H9 (cell line): Measurements from ENCODE around the gene MACROD1. TPM values are rescaled to one million over a fixed set of nuclear protein-coding genes. Genes with fewer than 3 reads are reported as not detected.

ENCODE experiments used
- DNase-seq: peaks from one replicate; pipeline ENCODE4 v3.0.0-alpha.2; 2017
- H2AFZ ChIP-seq: one replicate; pipeline ENCODE4 v1.6.1; 2013; ENCODE audit warnings: mild to moderate bottlenecking, low read length, control low read depth, moderate library complexity
- H2AK5ac ChIP-seq: 2 replicates; pipeline ENCODE4 v1.6.1; 2013; ENCODE audit warnings: low read length, control low read depth, mixed read lengths; ENCODE audit not compliant: insufficient read length
- H2BK120ac ChIP-seq: one replicate; pipeline ENCODE4 v1.6.1; 2013; ENCODE audit warnings: low read depth, mild to moderate bottlenecking, low read length, control low read depth, inconsistent platforms; ENCODE audit not compliant: poor library complexity, severe bottlenecking
- H2BK12ac ChIP-seq: 2 replicates; pipeline ENCODE4 v1.6.1; 2013; ENCODE audit warnings: low read length, control low read depth, mixed read lengths, low read depth; ENCODE audit not compliant: insufficient read length
- H2BK15ac ChIP-seq: 2 replicates; pipeline ENCODE4 v1.6.1; 2013; ENCODE audit warnings: low read depth, low read length, control low read depth
- H2BK20ac ChIP-seq: one replicate; pipeline ENCODE4 v1.6.1; 2013; ENCODE audit warnings: low read depth, mild to moderate bottlenecking, low read length, control low read depth, inconsistent platforms; ENCODE audit not compliant: poor library complexity, severe bottlenecking
- H2BK5ac ChIP-seq: 2 replicates; pipeline ENCODE4 v1.6.1; 2013; ENCODE audit warnings: low read length, control low read depth, mixed read lengths; ENCODE audit not compliant: insufficient read length
- H3K14ac ChIP-seq: 2 replicates; pipeline ENCODE4 v1.6.1; 2013; ENCODE audit warnings: low read length, control low read depth; ENCODE audit not compliant: insufficient read depth
- H3K18ac ChIP-seq: 2 replicates; pipeline ENCODE4 v1.6.1; 2013; ENCODE audit warnings: low read depth, mild to moderate bottlenecking, mixed read lengths, low read length, control low read depth; ENCODE audit not compliant: insufficient read length
- H3K23ac ChIP-seq: 2 replicates; pipeline ENCODE4 v1.6.1; 2013; ENCODE audit warnings: low read length, control low read depth, mixed read lengths, low read depth; ENCODE audit not compliant: insufficient read length
- H3K23me2 ChIP-seq: 2 replicates; pipeline ENCODE4 v1.6.1; 2013; ENCODE audit warnings: low read depth, mild to moderate bottlenecking, mixed read lengths, low read length, control low read depth; ENCODE audit not compliant: insufficient read length, poor library complexity, severe bottlenecking
- H3K27ac ChIP-seq: 2 replicates; pipeline ENCODE4 v1.5.1; 2013; ENCODE audit warnings: low read length, control low read depth, mixed read lengths, low read depth; ENCODE audit not compliant: insufficient read length
- H3K27me3 ChIP-seq: 2 replicates; pipeline ENCODE4 v1.6.1; 2013; ENCODE audit warnings: low read length, control low read depth, inconsistent platforms; ENCODE audit not compliant: insufficient read depth
- H3K4ac ChIP-seq: 2 replicates; pipeline ENCODE4 v1.6.1; 2013; ENCODE audit warnings: low read depth, mild to moderate bottlenecking, control low read depth, inconsistent platforms, low read length, moderate library complexity
- H3K4me1 ChIP-seq: 2 replicates; pipeline ENCODE4 v1.6.1; 2013; ENCODE audit warnings: low read length, control low read depth, inconsistent platforms; ENCODE audit not compliant: insufficient read depth
- H3K4me2 ChIP-seq: 2 replicates; pipeline ENCODE4 v1.6.1; 2013; ENCODE audit warnings: low read length, control low read depth, mixed read lengths; ENCODE audit not compliant: insufficient read length, insufficient read depth
- H3K56ac ChIP-seq: 2 replicates; pipeline ENCODE4 v1.6.1; 2013; ENCODE audit warnings: low read depth, mild to moderate bottlenecking, mixed read lengths, low read length, control low read depth; ENCODE audit not compliant: insufficient read length
- H3K79me1 ChIP-seq: 2 replicates; pipeline ENCODE4 v1.6.1; 2013; ENCODE audit warnings: low read depth, mild to moderate bottlenecking, moderate library complexity, low read length, control low read depth, inconsistent platforms; ENCODE audit not compliant: insufficient read depth, poor library complexity, severe bottlenecking
- H3K79me2 ChIP-seq: 2 replicates; pipeline ENCODE4 v1.6.1; 2013; ENCODE audit warnings: low read length, control low read depth, inconsistent platforms; ENCODE audit not compliant: insufficient read depth
- H3K9ac ChIP-seq: 2 replicates; pipeline ENCODE4 v1.6.1; 2013; ENCODE audit warnings: low read length, control low read depth, mixed read lengths; ENCODE audit not compliant: insufficient read length; ENCODE audit errors: extremely low read depth
- H3K9me3 ChIP-seq: one replicate; pipeline ENCODE4 v1.6.1; 2013; ENCODE audit warnings: low read depth, low read length, inconsistent platforms; ENCODE audit not compliant: control insufficient read depth
- H3T11ph ChIP-seq: one replicate; pipeline ENCODE4 v1.6.1; 2013; ENCODE audit warnings: mild to moderate bottlenecking, low read length, control low read depth, inconsistent platforms
- H4K20me1 ChIP-seq: one replicate; pipeline ENCODE4 v1.6.1; 2013; ENCODE audit not compliant: control insufficient read depth, insufficient read length, insufficient read depth
- H4K5ac ChIP-seq: 2 replicates; pipeline ENCODE4 v1.6.1; 2013; ENCODE audit warnings: low read depth, mild to moderate bottlenecking, mixed read lengths, low read length, control low read depth; ENCODE audit not compliant: insufficient read length
- H4K8ac ChIP-seq: replicated peaks from 2 replicates; pipeline ENCODE4 v1.6.1; 2013; ENCODE audit warnings: low read length, control low read depth, mixed read lengths, low read depth; ENCODE audit not compliant: insufficient read length
- H4K91ac ChIP-seq: 2 replicates; pipeline ENCODE4 v1.6.1; 2013; ENCODE audit warnings: low read depth, mild to moderate bottlenecking, moderate library complexity, mixed read lengths, low read length, control low read depth; ENCODE audit not compliant: insufficient read length
- H3K27ac Mint-ChIP-seq, 3 experiments: 2 replicates in 2 of 3; 3 replicates in 1 of 3; pipeline ENCODE4 v1.8.0; 2020 to 2021; ENCODE audit warnings: mixed read lengths in 3 of 3, mild to moderate bottlenecking in 1 of 3, moderate library complexity in 1 of 3
- H3K27me3 Mint-ChIP-seq: 2 replicates; pipeline ENCODE4 v1.8.0; 2021; ENCODE audit warnings: low read depth, mild to moderate bottlenecking, moderate library complexity, mixed read lengths
- H3K36me3 Mint-ChIP-seq, 3 experiments: 2 replicates in 2 of 3; 3 replicates in 1 of 3; pipeline ENCODE4 v1.8.0; 2020 to 2021; ENCODE audit warnings: low read depth in 3 of 3, mixed read lengths in 3 of 3; ENCODE audit not compliant: insufficient read depth in 1 of 3
- H3K4me1 Mint-ChIP-seq, 2 experiments: 2 replicates each; pipeline ENCODE4 v1.8.0; 2020; ENCODE audit warnings: mixed read lengths in 2 of 2
- H3K4me3 Mint-ChIP-seq, 2 experiments: 2 replicates in 1 of 2; 3 replicates in 1 of 2; pipeline ENCODE4 v1.8.0; 2020 to 2021; ENCODE audit warnings: mild to moderate bottlenecking in 2 of 2, mixed read lengths in 2 of 2, moderate library complexity in 1 of 2
- H3K9me3 Mint-ChIP-seq, 2 experiments: 2 replicates in 1 of 2; 3 replicates in 1 of 2; pipeline ENCODE4 v1.8.0; 2020; ENCODE audit warnings: mild to moderate bottlenecking in 2 of 2, mixed read lengths in 2 of 2, moderate library complexity in 1 of 2
- CTCF ChIP-seq: fragments of 200-600 bp; sonication (generic); conservative IDR thresholded peaks from 3 replicates; pipeline ENCODE4 v1.8.0; 2021; ENCODE audit warnings: antibody characterized with exemption, mild to moderate bottlenecking
- WGBS: extraction: QIAGEN DNeasy Blood & Tissue Kit; methylation state at CpG from one replicate; pipeline ENCODE4 v1.1.7; 2013; ENCODE audit warnings: missing lambda C conversion rate, low lambda C conversion rate, mixed read lengths; ENCODE audit not compliant: insufficient read length; ENCODE audit errors: extremely low coverage; 5-methylcytosine and 5-hydroxymethylcytosine counted together
- total RNA-seq: library from RNA; stranded (reverse); gene quantifications from 2 replicates; pipeline ENCODE4 v1.2.1, GENCODE V29; 2021

The MACROD1 gene
- total RNA-seq, 1 experiment from 2014 or later: 21.2 TPM

- Histone ChIP-seq H3K18ac (no peak overlapping the region), H3K79me2 (no peaks in the 10 kb centered on the region), H3K23ac (no peak overlapping the region), H3K4me2 (no peak overlapping the region), H2AK5ac (no peak overlapping the region), H4K5ac (no peak overlapping the region), H4K8ac (no peak overlapping the region), H3K23me2 (peaks cover 10% of the 10 kb centered on the region), H2BK15ac (no peak overlapping the region), H4K91ac (no peak overlapping the region), H3K9ac (no peak overlapping the region), H2BK5ac (no peak overlapping the region), H3K4me1 (no peaks in the 10 kb centered on the region), H2BK12ac (no peak overlapping the region), H3T11ph (no peak overlapping the region), H2BK20ac (no peak overlapping the region), H2BK120ac (no peak overlapping the region), H3K4ac (no peak overlapping the region), H3K79me1 (no peaks in the 10 kb centered on the region), H3K14ac (no peak overlapping the region), H3K27ac (no peak overlapping the region), H3K56ac (no peak overlapping the region), H3K9me3 (no peaks in the 10 kb centered on the region), H3K27me3 (peaks cover 11% of the 10 kb centered on the region; the same call in 1 of the 2 replicates), H2AFZ (no peak overlapping the region), H4K20me1 (no peaks in the 10 kb centered on the region)
- TF ChIP-seq CTCF: no peak
- H3K27me3 Mint-ChIP-seq: peaks cover 83% of the 10 kb centered on the region
- H3K9me3 Mint-ChIP-seq: no peaks in the 10 kb centered on the region
- peaks cover 9 to 29% of the 10 kb centered on the region in 2 experiments for H3K4me1 Mint-ChIP-seq
- DNase-seq: no peak
- no peak overlapping the region for H3K4me3 Mint-ChIP-seq
- H3K36me3 Mint-ChIP-seq: no peaks in the 10 kb centered on the region
- no CpG with 5 or more reads among the region's 13 CpGs for WGBS
- H3K27ac Mint-ChIP-seq: no peak overlapping the region
Observed at GRCh38 chr11:64063777-64064176, 102.1 kb downstream of the MACROD1 start.
